ENCODE results near the gene ANKH. TPM values are rescaled to one million over a fixed set of nuclear protein-coding genes. Genes with fewer than 3 reads are reported as not detected.

The ANKH gene
- total and polyA plus RNA-seq, 2 of the 13 experiments (the other 11 are each of a cell fraction or from before 2014, with no cell fraction given): 25.0 to 36.0 TPM

- peak; percentile 5; the same call in 1 of the 2 replicates for TF ChIP-seq SIN3A (IDR thresholded peaks at IDR 0.05; ENCODE audit: borderline replicate concordance, low read depth, low read length)
- no peak for TF ChIP-seq STAT6 (CRISPR knock-in tag; IDR thresholded peaks at IDR 0.05; ENCODE audit: borderline replicate concordance)
- no peak for TF ChIP-seq CENPX (CRISPR knock-in tag; IDR thresholded peaks at IDR 0.05)
- TF ChIP-seq ZMYM2 (CRISPR knock-in tag; IDR thresholded peaks at IDR 0.05): no peak
- TF ChIP-seq ZNF484 (CRISPR knock-in tag; IDR thresholded peaks at IDR 0.05; ENCODE audit: borderline replicate concordance, low read depth): no peak
- TF ChIP-seq BCLAF1 (IDR thresholded peaks at IDR 0.05): no peak
- TF ChIP-seq TBX2 (CRISPR knock-in tag; IDR thresholded peaks at IDR 0.05; ENCODE audit: borderline replicate concordance): peak; percentile 89
- no peak for TF ChIP-seq RCOR2 (CRISPR knock-in tag; IDR thresholded peaks at IDR 0.05)
- TF ChIP-seq ZNF720 (CRISPR knock-in tag; IDR thresholded peaks at IDR 0.05): no peak
- TF ChIP-seq XBP1 (CRISPR knock-in tag; IDR thresholded peaks at IDR 0.05): no peak
- TF ChIP-seq SUZ12 (IDR thresholded peaks at IDR 0.05; ENCODE audit: low read depth, low read length): no peak
- peak; percentile 84; the same call in 1 of the 2 replicates for TF ChIP-seq ZBTB42 (CRISPR knock-in tag; IDR thresholded peaks at IDR 0.05)
- peak; percentile 42; the same call in 1 of the 2 replicates for TF ChIP-seq ZNF83 (CRISPR knock-in tag; IDR thresholded peaks at IDR 0.05; ENCODE audit: borderline replicate concordance)
- no peak for TF ChIP-seq MAFK (conservative IDR thresholded peaks at IDR 0.05 in 1 of 2, IDR thresholded peaks at IDR 0.05 in 1 of 2; ENCODE audit: low read length in 2 of 2)
- TF ChIP-seq, protein P1, sequence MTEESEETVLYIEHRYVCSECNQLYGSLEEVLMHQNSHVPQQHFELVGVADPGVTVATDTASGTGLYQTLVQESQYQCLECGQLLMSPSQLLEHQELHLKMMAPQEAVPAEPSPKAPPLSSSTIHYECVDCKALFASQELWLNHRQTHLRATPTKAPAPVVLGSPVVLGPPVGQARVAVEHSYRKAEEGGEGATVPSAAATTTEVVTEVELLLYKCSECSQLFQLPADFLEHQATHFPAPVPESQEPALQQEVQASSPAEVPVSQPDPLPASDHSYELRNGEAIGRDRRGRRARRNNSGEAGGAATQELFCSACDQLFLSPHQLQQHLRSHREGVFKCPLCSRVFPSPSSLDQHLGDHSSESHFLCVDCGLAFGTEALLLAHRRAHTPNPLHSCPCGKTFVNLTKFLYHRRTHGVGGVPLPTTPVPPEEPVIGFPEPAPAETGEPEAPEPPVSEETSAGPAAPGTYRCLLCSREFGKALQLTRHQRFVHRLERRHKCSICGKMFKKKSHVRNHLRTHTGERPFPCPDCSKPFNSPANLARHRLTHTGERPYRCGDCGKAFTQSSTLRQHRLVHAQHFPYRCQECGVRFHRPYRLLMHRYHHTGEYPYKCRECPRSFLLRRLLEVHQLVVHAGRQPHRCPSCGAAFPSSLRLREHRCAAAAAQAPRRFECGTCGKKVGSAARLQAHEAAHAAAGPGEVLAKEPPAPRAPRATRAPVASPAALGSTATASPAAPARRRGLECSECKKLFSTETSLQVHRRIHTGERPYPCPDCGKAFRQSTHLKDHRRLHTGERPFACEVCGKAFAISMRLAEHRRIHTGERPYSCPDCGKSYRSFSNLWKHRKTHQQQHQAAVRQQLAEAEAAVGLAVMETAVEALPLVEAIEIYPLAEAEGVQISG (CRISPR knock-in tag; IDR thresholded peaks at IDR 0.05): peak; percentile 87
- TF ChIP-seq POGK (CRISPR knock-in tag; conservative IDR thresholded peaks at IDR 0.05): peak; percentile 80
- TF ChIP-seq EP300 (IDR thresholded peaks at IDR 0.05; ENCODE audit: low read depth in 2 of 2, low read length in 2 of 2): no peak
- TF ChIP-seq EP300 (CRISPR knock-in tag; IDR thresholded peaks at IDR 0.05; ENCODE audit: borderline replicate concordance): no peak; the same call in 1 of the 2 replicates
- peak; percentile 78; the same call in 1 of the 2 replicates for TF ChIP-seq ZNF891 (CRISPR knock-in tag; IDR thresholded peaks at IDR 0.05)
Observed at GRCh38 chr5:14664270-14665100, 207.1 kb downstream of the ANKH start, which contains the start of gene OTULIN (continued).
